ENCODE data around the gene GNLY.

GRCh38 chr2:85672456-85672855, 21.7 kb upstream of the GNLY start:
- no peak for TF ChIP-seq GTF3A (CRISPR knock-in tag; conservative IDR thresholded peaks at IDR 0.05)
- no peak for TF ChIP-seq FOXA3 (CRISPR knock-in tag; IDR thresholded peaks at IDR 0.05)
- TF ChIP-seq HOXA7 (CRISPR knock-in tag; IDR thresholded peaks at IDR 0.05), result no peak
- TF ChIP-seq ATF7 (IDR thresholded peaks at IDR 0.05), result no peak
- no peak for TF ChIP-seq ATF7 (CRISPR knock-in tag; IDR thresholded peaks at IDR 0.05)
- TF ChIP-seq POLR2A (IDR thresholded peaks at IDR 0.05; ENCODE audit: insufficient read depth in 1 of 2, low read depth in 2 of 2, low read length in 2 of 2), result no peak
- no peak for TF ChIP-seq MIER3 (CRISPR knock-in tag; IDR thresholded peaks at IDR 0.05; ENCODE audit: borderline replicate concordance)
